HepG2 (cell line): ENCODE results near the gene TSNAXIP1. TPM values are rescaled to one million over a fixed set of nuclear protein-coding genes. Genes with fewer than 3 reads are reported as not detected.

Experiments
- CBX2 ChIP-seq, 2 experiments: fragments of 200-600 bp in 1 of 2; sonication (generic); formaldehyde crosslinking in 1 of 2; IDR thresholded peaks; 2 replicates each; pipeline versions ENCODE4 v1.7.0 to v1.8.1; 2018 to 2022; ENCODE audit warnings: low read depth in 2 of 2, low read length in 1 of 2, mild to moderate bottlenecking in 1 of 2, missing genetic modification reagents in 1 of 2
- MXD4 ChIP-seq: IDR thresholded peaks from 2 replicates; pipeline ENCODE4 v1.6.1; 2016; ENCODE audit warnings: mild to moderate bottlenecking, missing biosample characterization, missing genetic modification reagents
- NFATC3 ChIP-seq: sonication (generic); formaldehyde crosslinking; IDR thresholded peaks from 2 replicates; pipeline ENCODE4 v1.5.1; 2020; ENCODE audit warnings: mild to moderate bottlenecking, missing genetic modification reagents
- RAD51 ChIP-seq: fragments of 450-650 bp; IDR thresholded peaks from 2 replicates; pipeline ENCODE4 v1.6.1; 2016; ENCODE audit warnings: borderline replicate concordance
- SALL2 ChIP-seq: sonication (generic); formaldehyde crosslinking; IDR thresholded peaks from 2 replicates; pipeline ENCODE4 v1.8.1; 2023; ENCODE audit warnings: mild to moderate bottlenecking, missing genetic modification reagents, inconsistent platforms
- SKIL ChIP-seq: sonication (generic); formaldehyde crosslinking; IDR thresholded peaks from 2 replicates; pipeline ENCODE4 v1.8.0; 2022; ENCODE audit warnings: missing genetic modification reagents, mild to moderate bottlenecking, moderate library complexity, borderline replicate concordance
- SRSF9 ChIP-seq: fragments of 200-400 bp; formaldehyde crosslinking; IDR thresholded peaks from 2 replicates; pipeline ENCODE4 v1.6.1; 2018; ENCODE audit warnings: borderline replicate concordance, mild to moderate bottlenecking, low read depth, low read length; ENCODE audit not compliant: insufficient read depth, poor library complexity, severe bottlenecking
- TRIM24 ChIP-seq: sonication (generic); formaldehyde crosslinking; IDR thresholded peaks from 2 replicates; pipeline ENCODE4 v1.8.0; 2022; ENCODE audit warnings: mild to moderate bottlenecking, missing genetic modification reagents
- ZNF512B ChIP-seq: sonication (generic); formaldehyde crosslinking; IDR thresholded peaks from 2 replicates; pipeline ENCODE4 v1.5.1; 2020; ENCODE audit warnings: missing genetic modification reagents, mild to moderate bottlenecking, borderline replicate concordance
- ZNF605 ChIP-seq: sonication (generic); formaldehyde crosslinking; IDR thresholded peaks from 2 replicates; pipeline ENCODE4 v1.8.0; 2022; ENCODE audit warnings: mild to moderate bottlenecking, missing genetic modification reagents
- polyA plus RNA-seq, 8 experiments: library from polyadenylated mRNA; depleted of rRNA in 3 of 8; stranded (reverse) in 7 of 8; unstranded in 1 of 8; fragments of >200 nt; fragmentation: Illumina TruSeq in 4 of 8; extraction: Trizol in 4 of 8; gene quantifications; 2 replicates each; pipeline versions ENCODE4 v1.2.1 to v1.2.3, GENCODE V29; 2011 to 2016; ENCODE audit warnings: low read depth in 4 of 8, missing spikeins in 1 of 8, mixed read lengths in 1 of 8; ENCODE audit not compliant: insufficient read depth in 1 of 8
- total RNA-seq, 5 experiments: library from RNA; depleted of rRNA; stranded (reverse); fragments of >200 nt; fragmentation: Illumina TruSeq; extraction: Trizol; gene quantifications; 2 replicates each; pipeline ENCODE4 v1.2.3, GENCODE V29; 2016; ENCODE audit warnings: low read depth in 1 of 5
- TF ChIP-seq, protein P1 (sequence below): sonication (generic); formaldehyde crosslinking; IDR thresholded peaks from 2 replicates; pipeline ENCODE4 v1.9.0; 2021; ENCODE audit warnings: mild to moderate bottlenecking, missing genetic modification reagents
- TF ChIP-seq, protein P2 (sequence below), 2 experiments: sonication (generic) in 1 of 2; formaldehyde crosslinking in 1 of 2; IDR thresholded peaks; 2 replicates each; pipeline versions ENCODE4 v1.5.1 to v1.6.1; 2011 to 2020; ENCODE audit warnings: borderline replicate concordance in 1 of 2, low read depth in 1 of 2, low read length in 1 of 2, mild to moderate bottlenecking in 1 of 2, missing genetic modification reagents in 1 of 2, moderate library complexity in 1 of 2

The TSNAXIP1 gene
- total and polyA plus RNA-seq, 2 of the 13 experiments (the other 11 are each of a cell fraction or from before 2014, with no cell fraction given): 0.37 to 0.86 TPM

- TF ChIP-seq SRSF9: no peak
- no peak for TF ChIP-seq RAD51
- TF ChIP-seq, protein P1, sequence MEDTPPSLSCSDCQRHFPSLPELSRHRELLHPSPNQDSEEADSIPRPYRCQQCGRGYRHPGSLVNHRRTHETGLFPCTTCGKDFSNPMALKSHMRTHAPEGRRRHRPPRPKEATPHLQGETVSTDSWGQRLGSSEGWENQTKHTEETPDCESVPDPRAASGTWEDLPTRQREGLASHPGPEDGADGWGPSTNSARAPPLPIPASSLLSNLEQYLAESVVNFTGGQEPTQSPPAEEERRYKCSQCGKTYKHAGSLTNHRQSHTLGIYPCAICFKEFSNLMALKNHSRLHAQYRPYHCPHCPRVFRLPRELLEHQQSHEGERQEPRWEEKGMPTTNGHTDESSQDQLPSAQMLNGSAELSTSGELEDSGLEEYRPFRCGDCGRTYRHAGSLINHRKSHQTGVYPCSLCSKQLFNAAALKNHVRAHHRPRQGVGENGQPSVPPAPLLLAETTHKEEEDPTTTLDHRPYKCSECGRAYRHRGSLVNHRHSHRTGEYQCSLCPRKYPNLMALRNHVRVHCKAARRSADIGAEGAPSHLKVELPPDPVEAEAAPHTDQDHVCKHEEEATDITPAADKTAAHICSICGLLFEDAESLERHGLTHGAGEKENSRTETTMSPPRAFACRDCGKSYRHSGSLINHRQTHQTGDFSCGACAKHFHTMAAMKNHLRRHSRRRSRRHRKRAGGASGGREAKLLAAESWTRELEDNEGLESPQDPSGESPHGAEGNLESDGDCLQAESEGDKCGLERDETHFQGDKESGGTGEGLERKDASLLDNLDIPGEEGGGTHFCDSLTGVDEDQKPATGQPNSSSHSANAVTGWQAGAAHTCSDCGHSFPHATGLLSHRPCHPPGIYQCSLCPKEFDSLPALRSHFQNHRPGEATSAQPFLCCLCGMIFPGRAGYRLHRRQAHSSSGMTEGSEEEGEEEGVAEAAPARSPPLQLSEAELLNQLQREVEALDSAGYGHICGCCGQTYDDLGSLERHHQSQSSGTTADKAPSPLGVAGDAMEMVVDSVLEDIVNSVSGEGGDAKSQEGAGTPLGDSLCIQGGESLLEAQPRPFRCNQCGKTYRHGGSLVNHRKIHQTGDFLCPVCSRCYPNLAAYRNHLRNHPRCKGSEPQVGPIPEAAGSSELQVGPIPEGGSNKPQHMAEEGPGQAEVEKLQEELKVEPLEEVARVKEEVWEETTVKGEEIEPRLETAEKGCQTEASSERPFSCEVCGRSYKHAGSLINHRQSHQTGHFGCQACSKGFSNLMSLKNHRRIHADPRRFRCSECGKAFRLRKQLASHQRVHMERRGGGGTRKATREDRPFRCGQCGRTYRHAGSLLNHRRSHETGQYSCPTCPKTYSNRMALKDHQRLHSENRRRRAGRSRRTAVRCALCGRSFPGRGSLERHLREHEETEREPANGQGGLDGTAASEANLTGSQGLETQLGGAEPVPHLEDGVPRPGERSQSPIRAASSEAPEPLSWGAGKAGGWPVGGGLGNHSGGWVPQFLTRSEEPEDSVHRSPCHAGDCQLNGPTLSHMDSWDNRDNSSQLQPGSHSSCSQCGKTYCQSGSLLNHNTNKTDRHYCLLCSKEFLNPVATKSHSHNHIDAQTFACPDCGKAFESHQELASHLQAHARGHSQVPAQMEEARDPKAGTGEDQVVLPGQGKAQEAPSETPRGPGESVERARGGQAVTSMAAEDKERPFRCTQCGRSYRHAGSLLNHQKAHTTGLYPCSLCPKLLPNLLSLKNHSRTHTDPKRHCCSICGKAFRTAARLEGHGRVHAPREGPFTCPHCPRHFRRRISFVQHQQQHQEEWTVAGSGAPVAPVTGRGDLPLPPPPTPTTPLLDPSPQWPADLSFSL (CRISPR knock-in tag): no peak
- no peak for TF ChIP-seq ZNF512B (CRISPR knock-in tag)
- TF ChIP-seq TRIM24 (CRISPR knock-in tag): no peak
- no peak; the same call in 1 of the 2 replicates for TF ChIP-seq SALL2 (CRISPR knock-in tag)
- no peak for TF ChIP-seq NFATC3
- TF ChIP-seq CBX2 (IDR thresholded peaks at IDR 0.05; ENCODE audit: low read depth, low read length): no peak
- TF ChIP-seq CBX2 (CRISPR knock-in tag; IDR thresholded peaks at IDR 0.05; ENCODE audit: low read depth): no peak
- TF ChIP-seq, protein P2, sequence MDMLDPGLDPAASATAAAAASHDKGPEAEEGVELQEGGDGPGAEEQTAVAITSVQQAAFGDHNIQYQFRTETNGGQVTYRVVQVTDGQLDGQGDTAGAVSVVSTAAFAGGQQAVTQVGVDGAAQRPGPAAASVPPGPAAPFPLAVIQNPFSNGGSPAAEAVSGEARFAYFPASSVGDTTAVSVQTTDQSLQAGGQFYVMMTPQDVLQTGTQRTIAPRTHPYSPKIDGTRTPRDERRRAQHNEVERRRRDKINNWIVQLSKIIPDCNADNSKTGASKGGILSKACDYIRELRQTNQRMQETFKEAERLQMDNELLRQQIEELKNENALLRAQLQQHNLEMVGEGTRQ (IDR thresholded peaks at IDR 0.05; ENCODE audit: low read depth, low read length): no peak
- TF ChIP-seq, protein P2 (CRISPR knock-in tag; IDR thresholded peaks at IDR 0.05; ENCODE audit: borderline replicate concordance): no peak
- TF ChIP-seq SKIL: no peak
- TF ChIP-seq MXD4 (CRISPR knock-in tag): no peak
- no peak; the same call in 1 of the 2 replicates for TF ChIP-seq ZNF605 (CRISPR knock-in tag)
These were observed 816 bp upstream of the TSNAXIP1 start (continued) for GRCh38 chr16:67805718-67806427.
